MCF 10A (cell line): ENCODE results near the gene SLC15A1. TPM values are rescaled to one million over a fixed set of nuclear protein-coding genes. Genes with fewer than 3 reads are reported as not detected.

Experiments used
- Bru-seq: library from RNA; stranded (reverse); fragments of 400-500 nt; gene quantifications from one replicate; lab custom pipeline; 2021; lab: Mats Ljungman, UMichigan
- BruChase-seq, 2 experiments: library from RNA; stranded (reverse); fragments of 400-500 nt; gene quantifications; one replicate each; lab custom pipeline; 2021; lab: Mats Ljungman, UMichigan
- BruUV-seq: library from RNA; stranded (reverse); fragments of 400-500 nt; replicated peaks from 2 replicates; lab custom pipeline; 2021; lab: Mats Ljungman, UMichigan
- CTCF ChIA-PET: fragments of 300-600 bp; sonication (Branson Sonifier 250); formaldehyde crosslinking; extraction: SDS; loops from one replicate; lab custom pipeline; 2021; ENCODE audit warnings: antibody characterized with exemption, inconsistent platforms; lab: Yijun Ruan, JAX
- POLR2A ChIA-PET: fragments of 300-600, 350-650 bp; sonication (Branson Sonifier 250); formaldehyde crosslinking; extraction: SDS; loops from one replicate; lab custom pipeline; 2020; ENCODE audit warnings: antibody characterized with exemption, inconsistent platforms; lab: Yijun Ruan, JAX
- DNase-seq: peaks from one replicate; pipeline ENCODE4 v3.0.0-alpha.2; 2018; ENCODE audit not compliant: unreplicated experiment
- H3K27ac Mint-ChIP-seq: one replicate; pipeline ENCODE4 v1.8.0; 2022; ENCODE audit warnings: mild to moderate bottlenecking, low read depth, mixed read lengths; ENCODE audit not compliant: unreplicated experiment
- H3K27me3 Mint-ChIP-seq: one replicate; pipeline ENCODE4 v1.8.0; 2022; ENCODE audit warnings: mixed read lengths; ENCODE audit not compliant: insufficient read depth, unreplicated experiment
- H3K36me3 Mint-ChIP-seq: one replicate; pipeline ENCODE4 v1.8.0; 2022; ENCODE audit warnings: mild to moderate bottlenecking, moderate library complexity, mixed read lengths; ENCODE audit not compliant: insufficient read depth, unreplicated experiment
- H3K4me1 Mint-ChIP-seq: one replicate; pipeline ENCODE4 v1.8.0; 2022; ENCODE audit warnings: mixed read lengths; ENCODE audit not compliant: insufficient read depth, unreplicated experiment
- H3K4me3 Mint-ChIP-seq: one replicate; pipeline ENCODE4 v1.8.0; 2022; ENCODE audit warnings: mild to moderate bottlenecking, moderate library complexity, mixed read lengths; ENCODE audit not compliant: unreplicated experiment
- H3K9me3 Mint-ChIP-seq: one replicate; pipeline ENCODE4 v1.8.0; 2022; ENCODE audit warnings: mixed read lengths; ENCODE audit not compliant: unreplicated experiment
- CTCF ChIP-seq: fragments of 200-600 bp; IDR thresholded peaks from one replicate; pipeline ENCODE4 v1.8.0; 2022; ENCODE audit warnings: antibody characterized with exemption, mild to moderate bottlenecking; ENCODE audit not compliant: unreplicated experiment
- intact Hi-C: fragments of 100-400 bp; cut with micrococcal nuclease; formaldehyde crosslinking; loops from 2 replicates; pipeline ENCODE4 v1.14.1; 2022
- long read RNA-seq: library from polyadenylated mRNA; stranded (forward); transcript quantifications from one replicate; pipeline ENCODE4 v2.0.0, GENCODE V29; 2022
- total RNA-seq: library from RNA; stranded (reverse); gene quantifications from 2 replicates; pipeline ENCODE4 v1.2.3, GENCODE V29; 2022

SLC15A1 gene, protein sequence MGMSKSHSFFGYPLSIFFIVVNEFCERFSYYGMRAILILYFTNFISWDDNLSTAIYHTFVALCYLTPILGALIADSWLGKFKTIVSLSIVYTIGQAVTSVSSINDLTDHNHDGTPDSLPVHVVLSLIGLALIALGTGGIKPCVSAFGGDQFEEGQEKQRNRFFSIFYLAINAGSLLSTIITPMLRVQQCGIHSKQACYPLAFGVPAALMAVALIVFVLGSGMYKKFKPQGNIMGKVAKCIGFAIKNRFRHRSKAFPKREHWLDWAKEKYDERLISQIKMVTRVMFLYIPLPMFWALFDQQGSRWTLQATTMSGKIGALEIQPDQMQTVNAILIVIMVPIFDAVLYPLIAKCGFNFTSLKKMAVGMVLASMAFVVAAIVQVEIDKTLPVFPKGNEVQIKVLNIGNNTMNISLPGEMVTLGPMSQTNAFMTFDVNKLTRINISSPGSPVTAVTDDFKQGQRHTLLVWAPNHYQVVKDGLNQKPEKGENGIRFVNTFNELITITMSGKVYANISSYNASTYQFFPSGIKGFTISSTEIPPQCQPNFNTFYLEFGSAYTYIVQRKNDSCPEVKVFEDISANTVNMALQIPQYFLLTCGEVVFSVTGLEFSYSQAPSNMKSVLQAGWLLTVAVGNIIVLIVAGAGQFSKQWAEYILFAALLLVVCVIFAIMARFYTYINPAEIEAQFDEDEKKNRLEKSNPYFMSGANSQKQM
- total RNA-seq (not detected in 2 replicates), Bru-seq, nascent RNA (percentile 4 among the genes with signal in this experiment), BruChase-seq, experiment 1, labeled RNA remaining after a 6-hour chase (percentile 16 among the genes with signal in this experiment), BruChase-seq, experiment 2, labeled RNA remaining after a 2-hour chase (percentile 9 among the genes with signal in this experiment)
- long read RNA-seq = 0 reads

GRCh38 chr13:98752467-98753290, at the start of gene SLC15A1:
Gene SLC15A1, minus strand, starts transcription at chr13:98752672. Its CDS starts 74 bp downstream, at chr13:98752598.
- Mint-ChIP-seq H3K36me3 (no peaks in the 10 kb centered on the region), H3K4me1 (no peaks in the 10 kb centered on the region), H3K27me3 (no peaks in the 10 kb centered on the region), H3K9me3 (peaks cover 9% of the 10 kb centered on the region), H3K27ac (no peak within 1 kb of the TSS), H3K4me3 (no peak within 1 kb of the TSS)
- DNase-seq = no peak
- CTCF ChIA-PET = no interaction called here
- POLR2A ChIA-PET = interaction anchor here (0.8 kb wide), 1 partner anchor 1255 kb away, joined by 4 read pairs; no protein-coding TSS in a partner anchor
- no peak for TF ChIP-seq CTCF
- no TSS peak for BruUV-seq
- intact Hi-C loops = no loop called here

- no peak overlapping the region for H3K4me3 Mint-ChIP-seq
- DNase-seq = no peak
- H3K27ac Mint-ChIP-seq = no peak overlapping the region
- POLR2A ChIA-PET = interaction anchor here (1.6 kb wide), 1 partner anchor 19 kb away, joined by 3 read pairs; no protein-coding TSS in a partner anchor
- BruUV-seq = no TSS peak
- H3K27me3 Mint-ChIP-seq = no peaks in the 10 kb centered on the region
- no peaks in the 10 kb centered on the region for H3K4me1 Mint-ChIP-seq
- peaks cover 55% of the 10 kb centered on the region for H3K36me3 Mint-ChIP-seq
- intact Hi-C loops = no loop called here
- no peaks in the 10 kb centered on the region for H3K9me3 Mint-ChIP-seq
- TF ChIP-seq CTCF = no peak
- CTCF ChIA-PET = interaction anchor here (0.5 to 1.1 kb wide), 3 partner anchors 34 to 104 kb away, joined by 3 to 4 read pairs (median 3); no protein-coding TSS in a partner anchor
These were observed 49.4 kb upstream of the SLC15A1 start for GRCh38 chr13:98801626-98802418.

GRCh38 chr13:98800078-98800477, 47.6 kb upstream of the SLC15A1 start:
- Mint-ChIP-seq H3K4me3 (no peak overlapping the region), H3K36me3 (peaks cover 56% of the 10 kb centered on the region), H3K27ac (no peak overlapping the region), H3K4me1 (no peaks in the 10 kb centered on the region), H3K27me3 (no peaks in the 10 kb centered on the region), H3K9me3 (no peaks in the 10 kb centered on the region)
- intact Hi-C loops = no loop called here
- CTCF ChIA-PET = interaction anchor here (0.6 to 1.2 kb wide), 3 partner anchors 43 to 80 kb away, joined by 3 to 6 read pairs (median 5); no protein-coding TSS in a partner anchor
- DNase-seq = no peak
- POLR2A ChIA-PET = no interaction called here
- no peak for TF ChIP-seq CTCF
- BruUV-seq = no TSS peak
